HG02759 (cell line): ENCODE measurements around the gene NKD2.

Experiments
- ATAC-seq: cut with Tn5 transposase; IDR thresholded peaks from one replicate; pipeline ENCODE4 v1.9.1; 2021; ENCODE audit warnings: mild to moderate bottlenecking, moderate library complexity; ENCODE audit not compliant: unreplicated experiment

NKD2 gene

DNA sequence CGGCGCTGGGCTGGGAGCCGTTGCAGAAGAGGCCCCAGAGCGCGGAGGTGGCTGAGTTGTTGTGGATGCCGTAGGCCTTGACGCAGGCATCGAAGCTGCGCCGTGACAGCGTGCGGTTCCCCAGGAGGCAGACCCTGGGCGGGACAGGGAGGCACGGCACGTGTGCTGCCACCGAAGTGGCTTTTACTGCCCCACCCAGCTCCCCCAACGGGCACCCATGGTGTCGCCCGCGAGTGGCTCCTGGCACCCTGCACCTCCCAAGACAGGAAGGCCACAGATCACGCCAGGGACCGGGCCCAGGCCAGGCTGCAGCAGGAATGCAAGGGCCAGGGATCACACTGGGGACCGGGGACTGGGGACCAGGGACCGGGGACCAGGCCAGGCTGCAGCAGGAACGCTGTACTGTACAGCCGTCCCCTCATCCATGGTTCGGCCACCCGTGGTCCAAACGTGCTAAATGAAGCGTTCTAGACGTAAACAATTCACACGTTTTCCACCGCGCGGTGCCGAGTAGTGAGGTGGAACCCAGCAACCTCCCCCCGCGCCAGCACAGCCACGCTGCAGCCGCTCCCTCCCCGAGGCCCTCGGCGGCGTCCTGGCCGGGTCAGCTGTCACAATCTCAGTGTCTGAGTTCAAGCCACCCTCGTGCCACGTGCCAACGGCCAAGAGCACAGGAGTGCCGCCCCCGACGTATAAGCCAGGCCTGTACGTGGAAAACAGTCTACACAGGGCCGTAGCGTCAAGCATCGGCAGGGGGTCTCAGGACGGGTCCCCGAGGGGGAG lies 75.4 kb downstream of the NKD2 start:
- no peak for ATAC-seq

DNA sequence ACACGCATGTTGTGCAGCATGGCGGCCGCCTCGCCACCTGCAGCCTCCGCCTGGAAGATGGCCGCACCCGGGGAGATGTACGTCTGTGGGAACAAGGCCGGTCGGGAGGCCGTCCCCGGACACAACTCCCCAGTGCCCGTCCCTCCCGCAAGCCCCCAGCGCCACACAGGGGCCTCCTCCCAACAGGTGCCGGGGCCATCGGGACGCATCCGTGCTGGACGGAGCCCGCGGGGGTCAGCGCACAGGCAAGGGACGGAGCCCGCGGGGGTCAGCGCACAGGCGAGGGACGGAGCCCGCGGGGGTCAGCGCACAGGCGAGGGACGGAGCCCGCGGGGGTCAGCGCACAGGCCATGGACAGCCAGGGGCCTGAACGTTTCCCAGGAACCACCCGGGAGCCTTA lies 76.8 kb downstream of the NKD2 start:
- ATAC-seq: no peak

DNA sequence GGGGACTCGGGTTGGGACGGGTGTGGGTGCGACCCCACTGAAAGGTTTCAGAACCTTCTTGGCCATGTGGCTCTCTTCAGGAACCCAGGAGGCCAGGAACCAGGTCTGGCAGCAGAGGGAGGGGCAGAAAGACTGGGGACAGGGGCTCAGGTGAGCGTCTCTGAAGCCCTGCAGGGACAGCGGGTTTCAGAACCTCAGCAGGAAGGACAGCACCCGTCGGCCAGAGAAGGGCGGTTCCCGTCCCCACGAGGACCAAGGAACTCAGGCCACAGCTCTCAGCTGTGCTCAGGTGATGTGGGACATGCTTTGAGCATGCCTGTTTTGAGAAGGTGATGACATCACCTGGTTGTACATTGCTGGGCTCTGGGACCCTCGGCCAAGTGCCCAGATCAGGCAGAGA lies 77.5 kb downstream of the NKD2 start:
- no peak for ATAC-seq

DNA sequence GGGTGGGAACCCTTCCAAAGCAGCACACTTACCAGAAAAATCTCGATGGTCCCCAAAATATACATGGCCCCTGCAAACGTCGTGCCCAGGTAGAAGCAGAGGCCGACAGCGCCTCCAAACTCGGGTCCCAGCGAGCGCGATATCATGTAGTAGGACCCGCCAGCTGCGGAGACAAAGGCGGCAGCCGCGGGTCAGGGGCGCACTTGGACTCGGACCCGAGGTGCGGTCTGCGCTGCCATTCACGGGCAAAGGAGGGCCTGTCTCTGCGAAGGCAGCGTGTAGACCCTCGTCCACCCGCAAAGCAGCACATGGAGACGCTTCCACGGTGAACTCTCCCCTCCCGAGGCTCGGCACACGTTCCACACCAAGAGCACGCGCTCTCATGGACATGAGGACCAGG lies 78.3 kb downstream of the NKD2 start:
- no peak for ATAC-seq

DNA sequence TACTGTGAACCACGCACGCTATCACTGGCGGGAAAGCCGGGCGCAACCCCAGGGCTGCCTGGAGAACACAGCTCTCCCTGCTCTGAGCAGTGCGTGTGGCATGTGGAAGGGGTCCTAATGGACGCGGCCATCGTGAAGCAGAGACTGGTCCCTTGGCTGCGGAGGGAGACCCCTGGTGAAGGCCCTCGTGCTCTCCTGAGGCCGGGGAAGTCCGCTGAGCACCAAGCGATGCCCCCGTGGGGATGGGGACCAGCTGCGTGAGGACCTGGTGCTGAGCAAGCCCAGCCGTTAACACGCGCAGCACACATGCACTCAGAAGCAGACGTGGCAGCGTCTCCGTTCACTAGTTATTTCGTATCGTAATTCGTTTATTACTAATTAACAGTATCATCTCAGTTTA lies 78.8 kb downstream of the NKD2 start:
- no peak for ATAC-seq

DNA sequence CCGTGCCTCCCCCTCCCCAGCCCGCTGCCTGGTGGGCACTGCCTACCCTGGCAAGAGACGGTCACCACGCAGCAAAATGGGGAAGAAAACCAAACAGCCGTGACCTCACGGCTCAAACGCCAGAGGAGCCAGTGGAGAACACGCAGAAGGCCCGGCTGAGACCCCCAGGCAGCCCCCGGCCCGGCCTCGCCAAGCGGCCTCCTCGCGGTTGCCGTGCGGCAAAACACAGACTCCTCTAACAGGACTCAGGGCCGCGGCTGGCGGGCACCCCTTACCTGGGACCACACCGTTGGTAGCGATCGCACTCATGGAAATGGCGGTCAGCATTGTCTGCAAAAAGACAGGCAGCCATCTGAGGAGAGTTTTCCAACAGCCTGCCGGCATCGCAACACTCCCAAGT lies 79.4 kb downstream of the NKD2 start:
- ATAC-seq: no peak
